ENCODE measurements around the gene DUSP21.
"Not testable (repeated sequence)": the region's sequence is repeated elsewhere in the genome, so short reads cannot be mapped to it uniquely, and the experiment has no call there.

The DUSP21 gene

GRCh38 chrX:44875185-44875489 is 31.3 kb downstream of the DUSP21 start:
- DNase-seq: no peak

DNA sequence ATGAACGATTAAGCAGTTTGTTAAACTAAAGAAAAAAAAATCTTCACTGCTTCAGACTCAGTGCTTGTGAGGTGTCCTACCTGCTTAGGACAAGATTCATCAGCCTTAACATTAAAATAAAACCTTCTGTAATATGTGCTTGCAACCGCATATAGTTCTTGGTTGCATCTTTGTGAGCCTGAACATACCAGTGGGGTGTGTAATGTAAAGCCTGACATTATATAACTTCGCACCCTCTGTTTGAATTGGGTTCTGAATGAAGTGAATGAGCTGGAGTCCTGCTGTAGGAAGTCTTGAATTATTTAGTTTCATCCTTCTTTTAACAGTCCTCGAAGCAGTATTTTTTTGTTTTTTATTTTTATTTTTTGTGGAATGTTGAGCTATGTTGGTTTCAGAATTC is 32.3 kb downstream of the DUSP21 start:
- no peak for DNase-seq

GRCh38 chrX:44876767-44877166 is 32.9 kb downstream of the DUSP21 start:
- DNase-seq: no peak

GRCh38 chrX:44878780-44879179 is 35.0 kb downstream of the DUSP21 start:
- DNase-seq: no peak

DNA sequence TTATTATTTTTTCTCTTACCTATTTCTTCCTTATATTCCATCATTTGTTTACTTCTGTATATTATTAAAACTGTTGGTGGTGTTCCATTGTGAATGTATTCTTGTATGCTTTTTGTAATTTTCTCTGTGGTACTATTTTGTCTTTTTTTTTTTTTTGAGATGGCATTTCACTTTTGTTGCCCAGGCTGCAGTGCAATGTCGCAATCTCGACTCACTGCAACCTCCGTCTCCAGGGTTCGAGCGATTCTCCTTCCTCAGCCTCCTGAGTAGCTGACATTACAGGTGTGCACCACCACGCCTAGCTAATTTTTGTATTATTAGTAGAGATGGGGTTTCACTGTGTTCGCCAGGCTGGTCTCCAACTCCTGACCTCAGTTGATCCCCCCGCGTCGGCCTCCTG is 37.7 kb downstream of the DUSP21 start:
- DNase-seq: no peak

GRCh38 chrX:44882635-44883034 is 38.8 kb downstream of the DUSP21 start:
- no peak for DNase-seq

GRCh38 chrX:44884944-44885343 is 41.1 kb downstream of the DUSP21 start:
- no peak for DNase-seq

DNA sequence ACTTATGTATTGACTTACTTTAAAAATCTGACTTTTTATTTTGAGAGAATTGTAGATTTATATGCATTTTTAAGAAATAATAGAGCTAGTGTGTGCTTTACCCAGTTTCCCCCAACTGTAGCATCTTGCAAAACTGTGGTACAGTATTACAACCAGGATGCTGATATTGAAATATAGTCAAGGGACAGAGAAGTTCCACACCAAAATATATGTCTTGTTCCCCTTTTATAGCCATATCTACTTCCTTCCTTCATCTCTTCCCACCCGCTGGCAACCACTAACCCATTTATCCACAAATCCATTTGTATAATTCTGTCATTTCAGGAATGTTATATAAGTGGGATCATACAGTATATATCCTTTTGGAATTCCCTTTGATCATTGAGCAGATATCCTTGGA is 46.0 kb downstream of the DUSP21 start:
- DNase-seq: no peak

DNA sequence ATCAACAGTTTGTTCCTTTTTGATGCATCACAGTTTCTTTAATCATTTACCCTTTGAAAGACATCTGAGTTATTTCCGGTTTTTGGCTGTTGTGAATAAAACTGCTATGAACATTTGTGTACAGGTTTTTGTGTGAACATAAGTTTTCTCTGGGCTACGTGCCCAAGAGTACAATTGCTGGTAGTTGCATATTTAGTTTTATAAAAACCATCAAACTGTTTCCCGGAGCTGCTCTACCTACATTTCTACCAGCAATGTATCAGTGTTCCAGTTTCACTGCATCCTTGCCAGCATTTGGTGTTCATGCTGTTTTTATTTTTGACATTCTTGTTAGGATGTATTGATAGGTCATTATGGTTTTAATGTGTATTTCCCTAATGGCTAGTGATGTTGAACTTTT is 46.4 kb downstream of the DUSP21 start:
- no peak for DNase-seq

DNA sequence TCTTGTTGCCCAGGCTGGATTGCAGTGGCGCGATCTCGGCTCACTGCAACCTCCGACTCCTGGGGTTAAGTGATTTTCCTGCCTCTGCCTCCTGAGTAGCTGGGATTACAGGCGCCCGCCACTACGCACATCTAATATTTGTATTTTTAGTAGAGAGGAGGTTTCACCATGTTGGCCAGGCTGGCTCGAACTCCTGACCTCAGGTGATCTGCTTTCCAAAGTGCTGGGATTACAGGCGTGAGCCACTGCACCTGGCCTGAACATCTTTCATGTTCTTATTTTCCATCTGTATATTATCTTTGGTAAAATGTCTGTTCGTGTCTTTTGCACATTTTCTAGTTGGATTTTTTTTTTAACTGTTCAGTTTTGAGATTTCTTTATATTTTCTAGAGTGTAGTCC is 46.9 kb downstream of the DUSP21 start:
- not testable (repeated sequence) for DNase-seq

- no peak for DNase-seq
Observed at GRCh38 chrX:44891642-44892041, 47.8 kb downstream of the DUSP21 start.
